Neural crest cell (in vitro differentiated cells): ENCODE results near the gene CPA1. TPM values are rescaled to one million over a fixed set of nuclear protein-coding genes. Genes with fewer than 3 reads are reported as not detected.

Experiments
- DNase-seq: peaks from one replicate; pipeline ENCODE4 v3.0.0; 2021; ENCODE audit warnings: low read depth, mixed read lengths, low spot score
- H3K27ac Mint-ChIP-seq: one replicate; pipeline ENCODE4 v1.8.0; 2021; ENCODE audit warnings: mild to moderate bottlenecking, mixed read lengths; ENCODE audit not compliant: unreplicated experiment
- H3K27me3 Mint-ChIP-seq: 2 replicates; pipeline ENCODE4 v1.8.0; 2021; ENCODE audit warnings: low read depth, mild to moderate bottlenecking, mixed read lengths
- H3K36me3 Mint-ChIP-seq: 2 replicates; pipeline ENCODE4 v1.8.0; 2021; ENCODE audit warnings: low read depth, mild to moderate bottlenecking, mixed read lengths
- H3K4me1 Mint-ChIP-seq: 2 replicates; pipeline ENCODE4 v1.8.0; 2021; ENCODE audit warnings: mixed read lengths
- H3K4me3 Mint-ChIP-seq: one replicate; pipeline ENCODE4 v1.8.0; 2021; ENCODE audit warnings: mild to moderate bottlenecking, mixed read lengths
- H3K9me3 Mint-ChIP-seq: 2 replicates; pipeline ENCODE4 v1.8.0; 2021; ENCODE audit warnings: mixed read lengths
- CTCF ChIP-seq: fragments of 200-600 bp; sonication (generic); conservative IDR thresholded peaks from 2 replicates; pipeline ENCODE4 v1.5.0; 2021; ENCODE audit warnings: antibody characterized with exemption, mild to moderate bottlenecking
- total RNA-seq: library from RNA; stranded (reverse); gene quantifications from 2 replicates; pipeline ENCODE4 v1.2.1, GENCODE V29; 2021

The CPA1 gene
- total RNA-seq, 1 donor from 2014 or later, result not detected

GRCh38 chr7:130401101-130401500 lies 20.8 kb downstream of the CPA1 start:
- DNase-seq, result no peak
- H3K9me3 Mint-ChIP-seq, result no peaks in the 10 kb centered on the region
- TF ChIP-seq CTCF, result no peak
- H3K4me3 Mint-ChIP-seq, result no peak overlapping the region
- no peak overlapping the region for H3K27ac Mint-ChIP-seq
- peaks cover 12% of the 10 kb centered on the region for H3K36me3 Mint-ChIP-seq
- H3K4me1 Mint-ChIP-seq, result peaks cover 17% of the 10 kb centered on the region
- no peaks in the 10 kb centered on the region for H3K27me3 Mint-ChIP-seq

DNA sequence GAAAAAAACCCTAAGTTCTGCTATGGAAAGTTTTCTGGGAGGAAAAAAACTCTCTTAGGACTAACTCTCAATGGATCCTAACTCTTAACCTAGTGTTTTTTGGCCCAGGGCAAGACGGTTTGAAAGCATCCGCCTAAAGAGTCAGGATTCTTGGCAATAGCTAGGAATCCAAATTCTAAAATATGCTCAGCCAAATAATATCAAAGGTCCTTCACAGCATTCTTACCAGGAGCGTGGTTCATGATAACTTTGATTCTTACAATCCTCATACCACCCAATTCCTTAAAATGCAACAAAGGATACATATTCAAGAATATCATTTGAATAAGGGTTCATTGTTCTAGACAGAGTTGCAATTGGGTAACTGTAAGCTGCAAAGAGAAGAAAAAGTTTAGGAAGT lies 21.3 kb downstream of the CPA1 start:
- Mint-ChIP-seq H3K36me3 (peaks cover 12% of the 10 kb centered on the region), H3K27me3 (no peaks in the 10 kb centered on the region), H3K4me3 (no peak overlapping the region), H3K9me3 (no peaks in the 10 kb centered on the region), H3K4me1 (peaks cover 12% of the 10 kb centered on the region), H3K27ac (no peak overlapping the region)
- no peak for DNase-seq
- no peak for TF ChIP-seq CTCF

DNA sequence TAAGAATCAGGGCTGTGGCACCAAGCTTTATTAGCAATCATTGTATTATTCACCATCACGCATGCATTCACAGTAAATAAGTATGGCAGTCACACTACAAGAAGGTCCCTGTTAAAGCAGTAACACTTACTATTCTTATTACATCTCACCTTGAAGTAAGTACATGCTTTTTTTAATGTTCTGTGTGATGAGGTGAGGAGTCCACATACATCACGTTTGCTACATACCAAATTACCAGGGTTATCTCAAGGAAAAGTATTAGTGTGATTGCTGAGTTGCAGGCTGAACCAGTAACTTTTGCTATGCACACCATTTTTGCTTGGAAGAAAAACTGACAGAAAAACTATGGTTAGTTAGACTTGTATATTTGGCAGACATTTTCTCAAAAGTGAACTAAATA lies 24.7 kb downstream of the CPA1 start:
- no peak for DNase-seq
- H3K4me3 Mint-ChIP-seq, result no peak overlapping the region
- no peak overlapping the region for H3K27ac Mint-ChIP-seq
- H3K9me3 Mint-ChIP-seq, result no peaks in the 10 kb centered on the region
- H3K27me3 Mint-ChIP-seq, result no peaks in the 10 kb centered on the region
- peaks cover 10% of the 10 kb centered on the region for H3K36me3 Mint-ChIP-seq
- no peak for TF ChIP-seq CTCF
- H3K4me1 Mint-ChIP-seq, result peaks cover 18% of the 10 kb centered on the region

DNA sequence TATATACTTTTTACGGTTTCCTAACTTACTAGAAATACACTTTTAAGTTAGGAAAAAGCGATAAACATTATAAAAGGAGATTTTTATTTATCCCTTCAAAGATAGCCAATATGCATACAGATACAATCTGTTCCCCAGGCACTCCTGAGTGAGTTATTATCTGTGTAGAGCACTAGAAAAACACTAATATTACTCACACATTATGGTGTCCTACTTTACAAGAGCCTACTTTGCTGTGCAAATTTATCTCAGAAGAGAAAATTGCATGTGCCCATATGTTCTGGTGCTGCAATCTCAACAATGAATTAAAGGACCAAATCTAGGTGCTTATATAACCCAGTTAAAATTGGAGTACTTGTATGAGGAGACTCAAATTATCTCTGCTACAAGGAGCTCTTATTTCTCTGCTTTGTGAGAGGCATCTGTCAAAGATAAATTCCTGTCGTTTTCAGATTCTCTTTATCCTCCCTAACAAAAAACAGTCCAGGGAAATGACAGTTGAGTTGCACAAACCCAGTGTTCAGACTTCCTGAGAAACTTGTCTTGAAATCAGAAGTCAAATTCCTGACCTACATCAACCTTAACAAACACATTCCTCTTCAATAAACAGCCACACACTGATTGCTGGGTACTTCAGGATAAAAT lies 28.9 kb downstream of the CPA1 start:
- H3K27ac Mint-ChIP-seq, result peak overlapping the region; percentile 57
- TF ChIP-seq CTCF, result no peak
- no peaks in the 10 kb centered on the region for H3K36me3 Mint-ChIP-seq
- peaks cover 43% of the 10 kb centered on the region for H3K4me1 Mint-ChIP-seq
- H3K9me3 Mint-ChIP-seq, result no peaks in the 10 kb centered on the region
- H3K4me3 Mint-ChIP-seq, result no peak overlapping the region
- no peaks in the 10 kb centered on the region for H3K27me3 Mint-ChIP-seq
- DNase-seq, result no peak

DNA sequence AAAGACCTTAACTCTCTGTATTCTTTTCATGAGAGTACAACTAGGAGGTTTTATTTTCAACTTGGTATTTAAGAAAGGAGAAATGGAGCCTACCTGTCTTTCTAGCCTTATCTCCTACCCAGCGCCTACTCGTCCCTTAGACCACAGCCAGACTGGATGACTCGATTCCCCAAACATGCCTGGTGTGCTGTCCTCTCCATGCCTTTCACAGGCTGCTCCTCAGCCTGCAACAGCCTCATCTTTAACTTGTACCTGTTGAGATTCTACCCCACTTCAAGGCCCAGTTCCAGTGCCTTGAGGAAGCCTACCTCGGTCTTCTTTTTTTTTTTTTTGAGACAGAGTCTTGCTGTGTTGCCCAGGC lies 29.4 kb downstream of the CPA1 start:
- no peak for DNase-seq
- Mint-ChIP-seq H3K4me1 (peaks cover 43% of the 10 kb centered on the region), H3K36me3 (no peaks in the 10 kb centered on the region), H3K9me3 (no peaks in the 10 kb centered on the region), H3K27me3 (no peaks in the 10 kb centered on the region), H3K4me3 (no peak overlapping the region), H3K27ac (peak overlapping the region; percentile 80)
- no peak for TF ChIP-seq CTCF
